ENCODE measurements around the gene IVD. TPM values are rescaled to one million over a fixed set of nuclear protein-coding genes. Genes with fewer than 3 reads are reported as not detected.

The IVD gene
- total and polyA plus RNA-seq, 2 of the 8 experiments (the other 6 are each of a cell fraction or from before 2014, with no cell fraction given): 55.2 to 78.8 TPM

GRCh38 chr15:40397688-40398412, 7.7 kb upstream of the IVD start:
- no peaks in the 10 kb centered on the region for H3K27me3 ChIP-seq (replicated peaks in 1 of 4; ENCODE audit: control insufficient read depth in 3 of 4, extremely low read depth in 1 of 4, insufficient read depth in 3 of 4, low read length in 3 of 4)
- DNase-seq (ENCODE audit: low read depth in 1 of 2, low spot score in 2 of 2) (no peak), FAIRE-seq (no peak)
- H4K91ac ChIP-seq (replicated peaks; ENCODE audit: insufficient read length, low read length): no peak overlapping the region
- H3K23ac ChIP-seq (ENCODE audit: insufficient read length): no peak overlapping the region
- no peaks in the 10 kb centered on the region for H3K79me1 ChIP-seq (ENCODE audit: low read depth, low read length)
- H2AK5ac ChIP-seq (ENCODE audit: low read depth, low read length): no peak overlapping the region
- no peak overlapping the region for H4K8ac ChIP-seq (ENCODE audit: extremely low read depth, insufficient read depth, low read length)
- WGBS, 2 experiments (ENCODE audit: extremely low coverage in 1 of 2, insufficient coverage in 1 of 2, insufficient read length in 1 of 2, insufficient replicate concordance in 2 of 2, low coverage in 1 of 2, low lambda C conversion rate in 2 of 2, missing lambda C conversion rate in 1 of 2): 91% methylated on average over 8 of the region's 8 CpGs; no CpG with 5 or more reads in 1 of the 2 experiments
- no peak for TF ChIP-seq GABPA (IDR thresholded peaks at IDR 0.05; ENCODE audit: borderline replicate concordance, insufficient read depth, low read length)
- TF ChIP-seq RXRA (IDR thresholded peaks at IDR 0.05; ENCODE audit: insufficient read depth, low read depth, low read length): no peak
- TF ChIP-seq TCF12 (IDR thresholded peaks at IDR 0.05; ENCODE audit: low read depth, low read length): no peak
- TF ChIP-seq HDAC2 (IDR thresholded peaks at IDR 0.05; ENCODE audit: borderline replicate concordance in 1 of 2, low read depth in 2 of 2, low read length in 2 of 2): no peak
- no peak for TF ChIP-seq PHF8 (conservative IDR thresholded peaks at IDR 0.05; ENCODE audit: low read depth, low read length)
- no peak for TF ChIP-seq SIRT6 (IDR thresholded peaks at IDR 0.05; ENCODE audit: low read length)
- no peak for TF ChIP-seq RNF2 (IDR thresholded peaks at IDR 0.05; ENCODE audit: borderline replicate concordance, low read depth, low read length, missing control alignments, poor library complexity, severe bottlenecking)
- TF ChIP-seq CREB1 (IDR thresholded peaks at IDR 0.05): no peak
- no peaks in the 10 kb centered on the region for H3K9me3 ChIP-seq (ENCODE audit: insufficient read depth in 2 of 2, low read depth in 1 of 2, low read length in 1 of 2)
- H3K4me1 ChIP-seq (replicated peaks in 1 of 4; ENCODE audit: control insufficient read depth in 3 of 4, insufficient read depth in 4 of 4, low read length in 3 of 4): no peaks in the 10 kb centered on the region
- no peak overlapping the region for H3K9ac ChIP-seq (replicated peaks in 1 of 4; ENCODE audit: extremely low read depth in 1 of 4, low read depth in 3 of 4, low read length in 3 of 4)
- no peak overlapping the region for H3K27ac ChIP-seq (ENCODE audit: low read depth, low read length)
- H2BK12ac ChIP-seq (ENCODE audit: low read depth, low read length): no peak overlapping the region
- H2BK120ac ChIP-seq (replicated peaks; ENCODE audit: low read depth, low read length): no peak overlapping the region
- no peak overlapping the region for H3K56ac ChIP-seq (replicated peaks; ENCODE audit: insufficient read length, low read depth, low read length)
- ChIA-PET CTCF (ENCODE audit: partially characterized antibody) (interaction anchor here (0.7 to 3.1 kb wide), 9 partner anchors 9 to 181 kb away, joined by 3 to 9 read pairs (median 3); no protein-coding TSS in a partner anchor), POLR2A (ENCODE audit: partially characterized antibody) (interaction anchor here (0.7 to 3.2 kb wide), 7 partner anchors 10 to 21 kb away, joined by 3 to 14 read pairs (median 4); partner anchors contain the start of gene KNSTRN)
- H3K36me3 ChIP-seq (ENCODE audit: control insufficient read depth in 2 of 4, insufficient read depth in 4 of 4, low read length in 3 of 4): peaks cover 9 to 13% (median 10%) of the 10 kb centered on the region in 4 experiments; a peak in 7 of 8 replicates
- no peak overlapping the region for H3K4me2 ChIP-seq (ENCODE audit: insufficient read depth in 1 of 2, low read depth in 2 of 2, low read length in 2 of 2)
- no peaks in the 10 kb centered on the region for H3K23me2 ChIP-seq (ENCODE audit: low read depth, low read length)
- no peak overlapping the region for H3K4me3 ChIP-seq (ENCODE audit: extremely low read depth in 1 of 4, insufficient read depth in 2 of 4, low read depth in 3 of 4, low read length in 4 of 4)
- H2BK15ac ChIP-seq (ENCODE audit: low read length): no peak overlapping the region
- no peak overlapping the region for H2BK5ac ChIP-seq (ENCODE audit: low read depth, low read length)
- H4K5ac ChIP-seq (ENCODE audit: insufficient read length, low read depth, low read length): no peak overlapping the region
- H2AFZ ChIP-seq (ENCODE audit: low read length): no peak overlapping the region
- no peak overlapping the region for H2BK20ac ChIP-seq (ENCODE audit: low read length)
- no peak overlapping the region for H3K18ac ChIP-seq (ENCODE audit: extremely low read depth, low read length)
- no peak overlapping the region for H3K4ac ChIP-seq (replicated peaks; ENCODE audit: insufficient read length, low read depth, low read length)
- no peak overlapping the region for H3K14ac ChIP-seq (ENCODE audit: insufficient read length)
- peaks cover 0 to 4% of the 10 kb centered on the region in 2 experiments for H4K20me1 ChIP-seq (replicated peaks in 1 of 2; ENCODE audit: control insufficient read depth in 1 of 2, insufficient read depth in 2 of 2, low read length in 2 of 2)
- no peaks in the 10 kb centered on the region for H3K79me2 ChIP-seq (ENCODE audit: control insufficient read depth in 1 of 2, insufficient read depth in 2 of 2, low read length in 2 of 2)
